Subcutaneous adipose tissue (tissue), 4 donors: ENCODE results near the gene GOLGA1. TPM values are rescaled to one million over a fixed set of nuclear protein-coding genes. Genes with fewer than 3 reads are reported as not detected.

Source experiments
- CTCF ChIP-seq: fragments of 450-650 bp; IDR thresholded peaks from one replicate; pipeline ENCODE4 v1.5.1; 2016; ENCODE audit warnings: low read depth, mild to moderate bottlenecking, control low read depth, antibody characterized with exemption, moderate library complexity
- total RNA-seq, 4 donors: library from RNA; depleted of rRNA; stranded (reverse); fragments of >200 nt; gene quantifications; one replicate each; pipeline ENCODE4 v1.1.0, GENCODE V29; 2016

The GOLGA1 gene
- total RNA-seq, 4 donors from 2014 or later: 15.1 to 26.0 (median 21.5) TPM

GRCh38 chr9:124861342-124862229, 79.3 kb downstream of the GOLGA1 start, which contains the start of the genes ARPC5L and RPL35:
Gene ARPC5L (plus strand): TSS chr9:124862130. CDS start chr9:124869291, 7,161 bp downstream.
Gene RPL35 (minus strand): TSS chr9:124861957. CDS start chr9:124861912, 45 bp downstream.
- TF ChIP-seq CTCF: no peak

DNA sequence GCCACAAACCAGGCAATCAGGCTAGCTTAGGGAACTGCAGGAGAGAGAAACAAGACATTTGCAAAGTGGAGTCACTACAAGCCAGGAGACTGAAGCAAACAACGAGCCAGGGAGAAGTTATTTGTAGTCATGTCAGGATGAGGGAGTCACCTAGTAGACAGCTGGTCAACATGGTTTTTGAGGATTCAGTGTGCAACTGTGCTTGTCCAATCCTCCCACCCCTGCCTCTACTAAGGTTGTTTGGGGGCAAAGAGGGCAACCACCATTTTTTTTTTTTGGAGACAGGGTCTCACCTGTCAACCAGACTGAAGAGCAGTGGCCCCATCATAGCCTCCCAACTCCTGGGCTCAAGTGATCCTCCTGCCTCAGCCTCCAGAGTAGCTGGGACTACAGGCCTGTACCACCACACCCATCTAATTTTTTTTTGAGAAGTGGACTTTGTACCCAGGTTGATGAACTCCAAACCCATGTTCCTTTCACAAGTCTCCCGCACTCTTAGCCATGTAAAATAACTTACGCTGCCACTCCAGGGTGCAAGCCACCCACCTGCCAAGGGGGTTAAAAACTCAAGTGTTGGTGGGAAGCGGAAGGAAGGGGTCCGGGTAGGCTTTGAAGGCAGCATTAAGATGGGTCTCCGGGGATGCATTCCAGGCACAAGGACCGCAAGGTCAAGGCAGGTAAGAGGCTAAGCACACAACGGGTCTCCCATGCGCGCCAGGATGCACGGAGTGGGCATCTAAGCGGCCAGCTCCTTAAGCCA, 80.1 kb downstream of the GOLGA1 start:
- TF ChIP-seq CTCF: no peak

DNA sequence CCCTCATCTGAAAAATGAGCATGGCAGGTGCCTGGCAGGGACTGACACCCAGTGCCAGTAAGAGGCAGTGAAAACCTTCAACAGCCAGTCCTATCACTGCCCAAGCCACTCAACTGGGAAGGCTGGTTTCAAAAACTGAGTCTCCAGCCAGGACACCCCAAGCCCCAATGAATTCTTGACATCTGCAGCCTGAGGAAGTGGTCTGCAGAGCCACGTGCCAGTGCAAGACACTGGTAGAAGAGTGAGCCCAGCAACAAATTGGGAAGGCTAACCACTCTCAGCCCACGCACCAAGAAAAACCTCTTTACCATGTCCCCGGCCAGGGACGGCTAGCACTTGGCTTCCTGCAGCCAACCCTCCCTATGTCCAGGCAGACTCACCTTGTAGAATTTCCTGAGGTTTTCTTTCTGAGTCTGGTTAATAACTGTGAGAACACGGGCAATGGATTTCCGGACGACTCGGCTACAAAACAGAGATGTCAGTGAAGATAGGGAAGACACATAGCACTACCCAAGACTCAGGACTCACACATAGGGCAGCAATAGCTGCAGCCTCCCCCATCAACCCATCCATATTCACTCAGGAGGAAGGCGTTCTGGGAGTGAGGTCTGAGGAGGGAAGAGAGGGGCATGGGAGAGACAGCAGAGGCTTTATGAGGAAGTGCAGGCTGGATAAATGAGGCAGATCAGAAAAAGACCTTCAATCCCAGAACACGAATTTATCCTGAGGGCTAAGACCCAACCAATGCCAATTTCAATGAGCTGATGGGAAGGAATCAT, 80.9 kb downstream of the GOLGA1 start:
- TF ChIP-seq CTCF: no peak

GRCh38 chr9:124858330-124859046, 82.4 kb downstream of the GOLGA1 start:
- TF ChIP-seq CTCF: no peak

DNA sequence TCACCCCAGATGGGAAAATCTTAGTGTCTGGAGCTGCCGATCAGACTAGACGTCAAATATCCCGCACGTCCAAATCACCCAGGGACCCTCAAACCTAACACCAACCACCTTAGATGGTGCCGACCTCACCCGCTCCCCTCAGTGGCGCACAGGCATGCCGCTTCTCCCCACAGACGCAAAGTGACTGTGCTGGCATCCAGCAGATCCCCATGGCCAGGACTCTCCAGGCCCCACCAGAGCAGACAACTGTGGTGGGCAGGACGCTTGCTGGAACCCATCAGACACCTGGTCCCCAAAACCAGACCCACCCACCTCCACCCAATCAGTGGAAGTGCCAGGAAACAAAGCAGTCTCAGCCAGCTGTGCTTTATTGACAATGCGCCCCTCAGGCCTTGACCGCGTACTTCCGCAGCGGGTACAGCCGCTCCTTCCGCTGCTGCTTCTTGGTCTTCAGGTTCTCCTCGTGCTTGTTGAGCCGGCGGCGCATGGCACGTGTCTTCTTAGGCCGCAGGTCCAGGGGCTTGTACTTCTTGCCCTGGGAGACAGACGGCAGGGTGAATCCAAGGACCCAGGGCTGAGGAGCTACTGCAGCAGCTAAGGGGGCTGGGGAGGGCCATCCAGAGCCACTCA, 83.2 kb downstream of the GOLGA1 start:
- TF ChIP-seq CTCF: no peak

GRCh38 chr9:124855944-124856765, 84.7 kb downstream of the GOLGA1 start:
- TF ChIP-seq CTCF: no peak
